ENCODE measurements around the gene LIPK.
"Not testable (repeated sequence)": the region's sequence is repeated elsewhere in the genome, so short reads cannot be mapped to it uniquely, and the experiment has no call there.

Gene LIPK

GRCh38 chr10:88702848-88703597 lies 3.0 kb upstream of the LIPK start:
- in situ Hi-C loops (cut with HindIII; ENCODE audit: low pct_ligation_motif_present, low pct_unique_long_range_greater_than_20kb, low sequenced_read_pairs), result no loop called here
- peak; percentile 36 for DNase-seq

DNA sequence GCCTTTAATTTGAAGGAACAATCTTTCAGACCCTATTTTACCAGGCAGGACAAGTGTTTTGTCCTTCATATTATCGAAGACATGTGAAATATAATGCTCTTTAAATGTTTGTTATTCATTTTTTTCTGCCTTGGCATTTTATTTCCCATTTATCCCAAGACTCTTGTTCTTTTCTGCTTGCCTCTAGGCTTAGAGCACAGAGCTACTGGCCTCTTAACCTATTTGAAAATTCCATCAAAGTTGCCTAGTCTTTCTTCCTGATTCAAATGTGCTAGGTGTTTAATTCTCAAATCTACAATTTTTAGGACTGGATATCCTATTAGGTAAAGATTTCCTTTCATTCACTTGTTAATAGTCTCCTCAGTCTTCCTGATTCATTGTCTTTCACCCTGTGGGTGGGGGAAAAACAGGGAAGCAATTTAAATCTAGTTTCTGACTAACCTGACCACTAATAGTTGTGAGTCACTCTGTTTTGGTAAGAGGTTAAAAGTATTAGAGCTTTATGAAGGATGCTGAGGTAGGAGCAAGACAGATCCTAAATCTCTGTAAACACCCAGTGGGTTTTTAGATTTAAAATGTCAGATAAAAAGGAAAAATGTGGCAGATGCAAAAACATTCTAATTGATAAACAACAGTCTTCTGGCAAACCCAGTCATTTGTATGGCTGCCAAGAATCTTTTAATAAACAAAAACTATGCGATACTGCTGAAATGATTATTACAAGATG lies 1.5 kb downstream of the LIPK start:
- in situ Hi-C loops (cut with HindIII; ENCODE audit: low pct_ligation_motif_present, low pct_unique_long_range_greater_than_20kb, low sequenced_read_pairs), result no loop called here
- DNase-seq, result peak; percentile 75

DNA sequence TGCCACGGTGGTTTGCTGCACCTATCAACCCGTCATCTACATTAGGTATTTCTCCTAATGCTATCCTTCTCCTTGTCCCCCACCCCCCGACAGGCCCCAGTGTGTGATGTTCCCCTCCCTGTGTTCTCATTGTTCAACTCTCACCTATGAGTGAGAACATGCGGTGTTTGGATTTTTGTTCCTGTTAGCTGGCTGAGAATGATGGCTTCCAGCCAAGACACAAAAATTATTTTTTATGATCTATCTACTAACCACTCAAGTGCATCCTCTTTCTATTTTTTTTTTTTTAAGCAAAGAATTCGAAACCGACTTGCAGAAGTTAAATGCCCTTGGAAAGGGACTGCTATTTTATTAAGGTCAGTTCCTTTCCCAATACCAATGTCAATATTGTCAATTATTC lies 3.3 kb downstream of the LIPK start:
- DNase-seq; in situ Hi-C loops (cut with HindIII; ENCODE audit: low pct_ligation_motif_present, low pct_unique_long_range_greater_than_20kb, low sequenced_read_pairs): not testable (repeated sequence)

GRCh38 chr10:88715517-88715916 lies 9.5 kb downstream of the LIPK start:
- DNase-seq, result no peak
- in situ Hi-C loops (cut with HindIII; ENCODE audit: low pct_ligation_motif_present, low pct_unique_long_range_greater_than_20kb, low sequenced_read_pairs), result no loop called here

- DNase-seq, result no peak
- in situ Hi-C loops (cut with HindIII; ENCODE audit: low pct_ligation_motif_present, low pct_unique_long_range_greater_than_20kb, low sequenced_read_pairs), result no loop called here
Observed at GRCh38 chr10:88721392-88721791, 15.3 kb downstream of the LIPK start.

DNA sequence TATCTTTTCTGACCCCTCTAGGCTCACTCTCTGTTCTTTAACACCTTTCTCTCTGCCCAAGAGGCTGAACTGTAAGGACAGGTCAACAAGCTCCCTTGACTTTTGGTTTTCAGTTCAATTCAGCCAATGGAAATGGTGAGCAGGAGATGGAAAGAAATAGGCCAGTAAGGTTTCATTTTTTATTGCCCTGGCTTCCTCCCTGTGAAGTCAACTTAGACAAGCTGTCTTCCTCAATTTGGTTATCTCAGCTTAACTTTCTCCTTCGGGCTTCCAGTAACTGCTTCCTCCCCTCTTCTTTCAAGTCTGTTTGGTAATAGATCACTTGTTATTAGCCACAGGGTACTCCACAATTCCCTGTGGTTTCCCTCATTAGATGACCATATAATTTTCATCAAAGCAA lies 19.7 kb downstream of the LIPK start:
- in situ Hi-C loops (cut with HindIII; ENCODE audit: low pct_ligation_motif_present, low pct_unique_long_range_greater_than_20kb, low sequenced_read_pairs), result no loop called here
- DNase-seq, result no peak

DNA sequence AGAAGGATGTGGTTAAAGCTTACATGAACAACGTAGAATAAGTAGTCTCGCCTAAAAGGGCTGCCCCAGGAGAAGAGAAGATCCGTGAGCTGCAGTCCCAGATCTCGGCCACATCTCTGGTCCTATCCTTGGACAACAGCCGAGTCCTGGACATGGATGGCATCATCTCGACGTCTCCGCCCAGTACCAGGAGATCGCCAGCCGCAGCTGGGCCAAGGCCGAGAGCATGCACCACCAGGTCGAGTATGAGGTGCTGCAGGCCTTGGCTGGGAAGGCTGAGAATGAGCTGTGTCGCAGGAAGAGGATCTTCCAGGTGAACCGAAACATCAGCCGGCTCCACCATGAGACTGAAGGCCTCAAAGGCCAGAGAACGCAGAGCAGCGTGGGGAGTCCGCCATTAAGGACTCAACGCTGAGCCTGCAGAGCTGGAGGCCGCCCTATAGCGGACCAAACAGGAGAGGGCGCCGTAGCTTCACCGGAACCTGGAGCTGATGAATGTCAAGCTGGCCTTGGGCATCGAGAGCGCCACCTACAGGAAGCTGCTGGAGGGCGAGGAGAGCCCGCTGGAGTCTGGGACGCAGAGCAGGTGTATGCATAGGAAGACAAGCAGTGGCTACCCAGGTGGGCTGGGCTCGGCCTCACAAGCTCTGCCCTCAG lies 22.2 kb downstream of the LIPK start:
- in situ Hi-C loops (cut with HindIII; ENCODE audit: low pct_ligation_motif_present, low pct_unique_long_range_greater_than_20kb, low sequenced_read_pairs), result no loop called here

GRCh38 chr10:88730864-88731263 lies 24.8 kb downstream of the LIPK start:
- in situ Hi-C loops (cut with HindIII; ENCODE audit: low pct_ligation_motif_present, low pct_unique_long_range_greater_than_20kb, low sequenced_read_pairs), result no loop called here
- no peak for DNase-seq

More for the DNA sequence above, 22.2 kb downstream of the LIPK start:
- DNase-seq, result peak; percentile 43

DNA sequence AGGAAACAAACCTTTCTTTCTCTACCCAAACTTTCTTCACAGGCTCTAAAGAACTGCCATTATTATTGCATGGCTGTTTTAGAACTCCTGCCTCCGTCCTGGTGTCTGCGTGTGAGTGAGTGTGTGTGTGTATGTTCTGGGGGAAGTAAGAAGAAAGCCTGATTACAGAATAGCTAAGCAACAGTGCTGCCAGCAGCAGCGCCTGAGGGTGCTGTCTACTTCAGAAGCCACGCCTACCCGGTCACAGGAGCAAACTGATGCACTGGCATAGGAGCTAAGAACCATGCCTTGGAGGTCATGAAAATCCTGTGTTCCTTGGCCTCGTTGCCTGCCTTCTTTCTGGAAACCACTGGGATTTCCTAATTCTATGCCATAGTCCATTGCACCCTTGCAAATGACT lies 25.2 kb downstream of the LIPK start:
- no peak for DNase-seq
- in situ Hi-C loops (cut with HindIII; ENCODE audit: low pct_ligation_motif_present, low pct_unique_long_range_greater_than_20kb, low sequenced_read_pairs), result no loop called here

DNA sequence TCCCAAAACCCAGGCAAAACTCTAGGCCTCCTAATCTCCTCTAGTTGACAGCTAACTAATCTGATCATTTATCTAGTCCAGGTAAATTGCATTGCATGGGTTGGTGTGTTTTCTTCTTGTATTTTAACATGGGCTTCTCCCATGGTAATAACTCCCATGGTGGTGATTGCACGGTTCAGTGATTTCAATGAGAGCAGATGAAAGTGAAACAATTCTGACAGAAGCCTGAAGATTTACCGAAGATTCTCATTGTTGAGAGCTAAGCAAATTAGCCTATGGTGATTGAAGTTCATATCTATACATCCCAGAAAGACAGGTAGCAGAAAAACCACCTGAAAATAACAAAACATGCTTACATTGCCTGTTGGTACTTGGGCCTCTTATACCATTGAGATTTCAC lies 27.2 kb downstream of the LIPK start:
- no peak for DNase-seq
- in situ Hi-C loops (cut with HindIII; ENCODE audit: low pct_ligation_motif_present, low pct_unique_long_range_greater_than_20kb, low sequenced_read_pairs), result no loop called here

- in situ Hi-C loops (cut with HindIII; ENCODE audit: low pct_ligation_motif_present, low pct_unique_long_range_greater_than_20kb, low sequenced_read_pairs), result no loop called here
- no peak for DNase-seq
Observed at GRCh38 chr10:88735661-88736060, 29.6 kb downstream of the LIPK start.

DNA sequence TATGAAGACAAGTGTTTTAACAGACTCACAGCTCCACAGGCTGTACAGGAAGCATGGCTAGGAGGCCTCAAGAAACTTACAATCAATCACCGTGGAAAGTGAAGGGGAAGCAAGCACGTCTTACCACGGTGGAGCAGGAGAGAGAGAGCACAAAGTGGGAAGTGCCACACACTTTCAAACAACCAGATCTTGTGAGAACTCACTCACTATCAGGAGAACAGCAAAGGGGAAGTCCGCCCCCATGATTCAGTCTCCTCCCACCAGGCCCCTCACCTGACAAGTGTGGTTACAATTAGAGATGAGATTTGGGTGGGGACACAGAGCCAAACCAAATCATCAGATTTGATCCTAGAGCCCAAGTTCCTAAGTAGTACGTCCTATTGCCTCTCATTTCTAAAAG lies 35.9 kb downstream of the LIPK start:
- DNase-seq; in situ Hi-C loops (cut with HindIII; ENCODE audit: low pct_ligation_motif_present, low pct_unique_long_range_greater_than_20kb, low sequenced_read_pairs): not testable (repeated sequence)

DNA sequence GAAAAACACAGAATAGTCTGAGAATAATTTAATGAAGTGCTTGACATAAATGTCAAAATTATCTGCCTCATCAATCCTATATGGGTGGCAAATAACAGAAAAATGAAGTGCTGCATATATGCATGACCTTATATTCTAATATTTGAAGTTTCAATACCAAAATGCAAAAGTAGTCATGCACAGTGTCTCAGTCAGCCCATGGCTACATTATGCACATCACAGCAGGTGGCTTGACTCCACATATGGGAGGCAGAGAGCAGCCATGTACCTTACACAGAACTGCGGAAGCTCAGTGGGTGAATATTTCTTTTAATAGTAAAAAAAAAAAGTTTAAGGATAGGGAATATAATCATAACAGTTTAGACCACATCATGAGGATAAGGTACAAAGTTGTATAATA lies 36.4 kb downstream of the LIPK start:
- in situ Hi-C loops (cut with HindIII; ENCODE audit: low pct_ligation_motif_present, low pct_unique_long_range_greater_than_20kb, low sequenced_read_pairs), result no loop called here
- no peak for DNase-seq

GRCh38 chr10:88744002-88744401 lies 38.0 kb downstream of the LIPK start:
- in situ Hi-C loops (cut with HindIII; ENCODE audit: low pct_ligation_motif_present, low pct_unique_long_range_greater_than_20kb, low sequenced_read_pairs), result no loop called here
- DNase-seq, result peak; percentile 18

DNA sequence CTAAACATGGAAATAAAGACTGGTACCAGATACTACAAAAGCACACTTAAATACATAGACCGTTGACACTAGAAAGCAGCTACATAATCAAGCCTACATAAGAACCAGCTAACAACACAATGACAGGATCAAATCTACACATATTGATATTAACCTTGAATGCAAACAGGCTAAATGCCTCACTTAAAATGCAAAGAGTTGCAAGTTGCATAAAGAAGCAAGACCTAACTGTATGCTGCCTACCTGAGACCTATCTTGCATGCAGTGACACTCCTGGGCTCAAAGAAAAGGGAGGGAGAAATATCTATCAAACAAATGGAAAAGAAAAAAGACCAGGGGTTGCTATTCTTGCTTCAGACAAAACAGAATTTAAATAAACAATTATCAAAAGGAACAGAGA lies 39.6 kb downstream of the LIPK start:
- DNase-seq, result no peak
- in situ Hi-C loops (cut with HindIII; ENCODE audit: low pct_ligation_motif_present, low pct_unique_long_range_greater_than_20kb, low sequenced_read_pairs), result no loop called here

- in situ Hi-C loops (cut with HindIII; ENCODE audit: low pct_ligation_motif_present, low pct_unique_long_range_greater_than_20kb, low sequenced_read_pairs), result no loop called here
- DNase-seq, result no peak
Observed at GRCh38 chr10:88754287-88754686, 48.2 kb downstream of the LIPK start.

GRCh38 chr10:88755753-88756152 lies 49.7 kb downstream of the LIPK start:
- DNase-seq, result no peak
- in situ Hi-C loops (cut with HindIII; ENCODE audit: low pct_ligation_motif_present, low pct_unique_long_range_greater_than_20kb, low sequenced_read_pairs), result no loop called here

- in situ Hi-C loops (cut with HindIII; ENCODE audit: low pct_ligation_motif_present, low pct_unique_long_range_greater_than_20kb, low sequenced_read_pairs), result no loop called here
- no peak for DNase-seq
Observed at GRCh38 chr10:88756660-88757059, 50.6 kb downstream of the LIPK start.

GRCh38 chr10:88759366-88760101 lies 53.5 kb downstream of the LIPK start, which contains the start of gene LIPN:
TSS of gene LIPN (plus strand) at chr10:88760020. CDS start at chr10:88761406, 1,386 bp downstream.
- in situ Hi-C loops (cut with HindIII; ENCODE audit: low pct_ligation_motif_present, low pct_unique_long_range_greater_than_20kb, low sequenced_read_pairs), result no loop called here
- DNase-seq, result no peak
